Middle frontal gyrus (tissue), 1 donor: ENCODE data around the gene ZBTB42.

Source experiments
- DNase-seq: peaks from one replicate; pipeline ENCODE4 v3.0.0-alpha.2; 2015; ENCODE audit warnings: low spot score; ENCODE audit errors: extremely low spot score

ZBTB42 gene

DNA sequence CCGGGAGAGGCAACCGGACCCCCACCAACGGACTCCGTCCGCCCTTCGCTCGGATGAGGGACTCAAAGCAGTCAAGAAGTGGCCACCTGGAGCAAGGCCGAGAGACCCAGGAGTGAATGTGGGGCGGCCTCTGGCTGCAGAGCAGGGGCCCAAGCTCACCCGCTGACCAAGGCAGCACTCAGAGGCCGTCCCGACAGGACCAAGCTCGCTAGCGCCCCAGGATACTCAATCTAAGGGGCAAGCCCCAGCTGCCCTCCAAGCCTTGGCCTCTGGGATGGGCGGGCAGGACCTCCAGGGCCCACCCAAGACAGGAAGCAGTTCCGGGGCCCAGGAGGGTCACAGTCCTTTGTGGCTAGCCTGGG lies 6.3 kb upstream of the ZBTB42 start:
- DNase-seq, result no peak

GRCh38 chr14:104794993-104795780 lies 5.7 kb upstream of the ZBTB42 start, which contains the start of gene AKT1:
Gene AKT1, minus strand, starts transcription at chr14:104795748. Its CDS starts 3,105 bp downstream, at chr14:104792643.
- no peak for DNase-seq

DNA sequence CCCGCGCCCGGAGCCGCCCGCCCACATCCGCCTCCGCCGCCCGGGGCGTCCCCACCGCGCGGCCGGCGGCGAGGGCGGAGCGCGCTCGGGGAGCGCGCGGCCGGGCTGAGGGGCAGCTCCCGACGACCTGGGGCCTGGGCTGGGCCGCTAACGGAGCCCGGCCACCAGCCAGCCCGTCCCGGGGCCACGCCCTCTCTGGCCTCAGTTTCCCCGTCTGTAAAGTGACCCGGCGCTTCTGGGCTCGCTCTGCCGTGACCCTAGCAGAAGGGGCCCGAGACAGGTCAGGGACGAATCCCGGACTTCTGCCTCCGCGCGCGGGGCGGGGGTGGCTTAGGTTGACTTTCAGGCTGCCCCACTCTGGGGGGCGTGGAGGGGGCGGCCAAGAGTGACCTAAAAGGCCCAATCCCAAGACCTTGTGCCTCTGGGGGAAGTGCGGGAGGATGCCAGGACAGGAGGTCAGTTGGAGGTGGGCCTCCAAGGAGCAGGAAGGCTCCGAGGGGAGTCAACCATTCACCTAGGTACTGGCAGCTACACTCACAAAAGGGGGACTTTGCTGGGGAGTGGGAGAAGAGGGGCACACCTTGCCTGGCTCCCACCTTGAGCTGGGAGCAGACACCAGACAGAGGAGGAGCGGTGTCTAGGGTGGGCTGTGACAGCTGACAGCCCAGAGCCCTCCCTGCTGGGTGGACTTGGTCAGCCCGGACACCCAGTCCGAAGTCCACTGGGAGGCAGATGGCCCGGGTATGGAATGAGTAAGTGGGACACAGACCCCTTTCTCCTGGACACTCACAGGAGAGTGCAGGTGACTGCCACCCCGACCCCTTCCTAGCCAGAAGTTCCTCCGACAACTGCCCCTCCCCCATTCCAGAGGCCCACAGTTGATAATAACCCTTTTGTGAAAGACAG lies 4.9 kb upstream of the ZBTB42 start:
- no peak for DNase-seq

DNA sequence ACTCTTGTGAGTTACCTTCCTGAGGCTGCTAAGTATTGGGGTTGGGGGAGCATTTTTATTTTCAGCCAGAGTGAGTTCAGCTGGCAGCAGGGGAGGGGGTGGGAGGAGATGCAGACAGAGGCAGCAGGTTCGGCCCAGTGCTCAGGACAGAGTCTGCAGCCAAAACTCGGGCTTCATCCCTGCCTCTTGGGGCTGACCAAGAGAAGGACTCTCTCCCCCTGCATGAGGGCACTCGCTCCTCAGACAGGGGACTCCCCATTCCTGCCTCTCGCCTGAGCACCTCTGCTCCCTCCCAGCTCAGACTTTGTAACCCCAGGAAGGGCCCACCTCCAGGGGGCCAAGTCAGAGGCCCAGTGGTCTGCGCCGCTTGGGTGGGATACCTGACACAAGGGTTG lies 4.2 kb upstream of the ZBTB42 start:
- no peak for DNase-seq

DNA sequence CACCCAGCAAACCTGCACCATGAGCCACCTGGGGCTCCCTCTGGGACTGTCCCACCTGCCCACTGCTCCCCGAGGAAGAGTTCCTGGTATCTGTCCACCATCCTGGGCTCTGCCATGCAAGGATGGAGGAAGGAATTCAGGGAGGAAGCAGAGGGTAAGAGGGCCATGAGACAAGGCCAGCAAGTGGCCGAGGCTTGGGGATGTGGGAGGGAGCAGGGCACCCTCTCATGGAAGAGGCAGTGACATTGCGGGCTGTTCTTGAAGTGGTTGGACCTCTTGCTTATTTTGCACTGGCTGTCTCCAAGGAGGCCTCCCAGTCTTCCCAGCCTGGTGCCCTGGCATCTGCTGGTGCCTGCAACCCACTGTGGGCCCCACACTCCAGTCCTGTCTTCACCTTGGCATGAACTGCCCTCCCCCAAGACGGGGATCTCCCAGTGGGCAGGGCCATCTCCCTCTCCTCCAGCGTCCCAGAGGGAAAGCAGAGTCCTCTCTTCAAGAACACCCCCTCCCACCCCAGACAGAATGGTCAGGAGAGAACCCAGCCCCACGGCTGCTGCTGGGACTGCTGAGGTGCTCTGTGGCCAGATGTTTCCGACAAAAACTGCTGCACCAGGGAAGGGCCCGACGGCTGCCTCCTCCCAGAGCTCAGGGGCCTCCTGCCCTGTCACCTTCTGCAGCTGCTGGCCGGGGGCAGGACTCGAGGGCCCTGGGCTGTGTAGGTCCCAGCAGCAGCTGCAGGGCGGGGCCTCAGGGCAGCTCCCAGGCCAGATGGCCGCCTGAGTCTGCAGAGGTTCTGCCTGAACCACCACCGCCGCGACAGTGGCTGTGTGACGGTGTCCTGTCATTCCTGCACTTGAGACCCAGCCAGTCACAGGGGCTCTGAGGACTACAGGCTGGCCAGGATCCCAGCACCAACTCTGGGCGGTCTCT lies 3.5 kb upstream of the ZBTB42 start:
- no peak for DNase-seq

GRCh38 chr14:104798300-104799243 lies 2.3 kb upstream of the ZBTB42 start:
- DNase-seq, result no peak

DNA sequence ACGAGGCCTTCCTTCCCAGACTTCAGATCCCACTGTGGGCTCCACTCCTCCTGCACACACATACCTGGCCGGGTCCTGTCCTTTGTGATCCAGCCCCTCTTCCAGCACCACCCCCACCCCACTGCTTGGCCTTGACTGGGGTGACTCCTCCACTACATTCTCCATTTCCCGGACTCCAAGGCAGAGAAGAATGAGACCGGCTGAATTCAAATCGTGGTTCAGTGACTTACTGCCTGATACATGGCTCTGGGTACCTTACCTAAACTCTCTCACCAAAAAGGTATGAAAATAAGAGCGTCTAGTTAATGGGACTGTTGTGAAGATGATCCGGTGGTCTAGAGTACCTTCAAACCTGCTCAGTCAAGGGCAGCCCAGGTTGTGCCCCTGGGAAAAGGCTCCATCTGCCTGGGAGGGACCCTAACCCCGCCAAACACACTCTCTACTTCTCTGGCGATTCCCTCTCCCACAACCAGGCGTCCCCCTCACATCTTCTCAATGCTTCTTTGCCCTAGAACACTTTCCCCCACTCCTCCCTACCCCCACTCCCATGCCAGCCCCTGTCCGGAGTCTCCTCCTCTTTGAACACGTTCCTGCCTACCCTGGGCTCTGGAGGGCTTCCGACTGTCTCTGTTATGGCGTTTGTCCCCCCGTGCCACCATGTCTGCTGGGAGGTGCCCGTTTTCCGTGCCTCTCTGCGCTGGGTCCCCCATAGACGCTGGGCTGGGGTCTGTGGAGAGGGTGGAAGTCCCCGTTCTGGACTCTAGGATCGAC lies 1.5 kb upstream of the ZBTB42 start:
- no peak for DNase-seq

- DNase-seq, result no peak
Observed at GRCh38 chr14:104800015-104800770, 708 bp upstream of the ZBTB42 start.

GRCh38 chr14:104801520-104802393 lies 856 bp downstream of the ZBTB42 start:
- no peak for DNase-seq

- DNase-seq, result no peak
Observed at GRCh38 chr14:104802394-104803184, 1.7 kb downstream of the ZBTB42 start.

DNA sequence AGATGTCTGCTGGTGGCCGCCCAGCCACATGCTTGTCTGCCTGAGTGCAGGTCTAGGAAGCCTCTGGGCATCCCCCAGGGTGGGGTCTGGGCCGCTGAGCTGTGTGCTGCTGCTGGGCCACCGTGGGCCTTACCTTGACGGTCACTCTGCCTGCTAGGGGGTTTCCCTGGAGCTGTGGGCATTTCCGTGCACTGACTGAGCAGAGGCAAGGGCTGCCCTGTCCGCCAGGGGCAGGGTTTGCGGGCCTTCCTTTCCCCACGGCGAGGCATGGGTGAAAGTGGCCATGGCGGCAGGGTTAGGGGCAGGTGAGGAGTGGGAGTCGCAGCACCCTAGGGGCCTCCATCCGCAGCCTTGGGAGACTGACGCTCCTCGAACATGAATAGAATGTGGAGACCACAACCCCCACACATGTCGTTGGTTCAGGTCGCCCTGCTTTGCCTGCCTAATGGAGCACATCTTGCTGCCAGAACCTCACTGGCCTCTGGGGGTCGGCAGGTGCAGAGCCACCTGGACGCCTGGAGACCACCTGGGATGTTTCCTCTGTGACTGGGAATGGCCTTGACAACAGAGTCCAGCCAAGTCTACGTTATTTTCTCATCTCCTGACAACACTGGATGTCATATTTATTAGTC lies 2.5 kb downstream of the ZBTB42 start:
- DNase-seq, result no peak

- no peak for DNase-seq
Observed at GRCh38 chr14:104803912-104804410, 3.1 kb downstream of the ZBTB42 start.

GRCh38 chr14:104804481-104805325 lies 3.8 kb downstream of the ZBTB42 start:
- no peak for DNase-seq

DNA sequence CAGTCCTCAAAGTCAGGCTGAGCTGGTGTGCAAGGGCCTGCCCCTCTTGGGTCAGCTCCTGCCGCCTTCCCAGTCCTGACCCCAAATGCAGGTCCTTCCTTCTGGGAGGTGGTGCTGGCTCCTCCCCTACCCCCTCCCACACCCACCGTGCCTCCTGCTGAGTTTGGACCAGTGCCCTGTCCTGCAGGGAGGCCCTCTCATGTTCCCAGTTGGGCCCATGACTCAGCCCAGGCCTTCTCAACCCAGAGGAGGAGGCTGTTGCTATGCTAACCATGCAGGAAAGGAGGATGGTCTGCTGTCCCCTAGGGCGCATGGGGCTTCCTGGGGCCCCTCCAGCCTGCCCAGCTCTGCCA lies 4.4 kb downstream of the ZBTB42 start:
- DNase-seq, result no peak

DNA sequence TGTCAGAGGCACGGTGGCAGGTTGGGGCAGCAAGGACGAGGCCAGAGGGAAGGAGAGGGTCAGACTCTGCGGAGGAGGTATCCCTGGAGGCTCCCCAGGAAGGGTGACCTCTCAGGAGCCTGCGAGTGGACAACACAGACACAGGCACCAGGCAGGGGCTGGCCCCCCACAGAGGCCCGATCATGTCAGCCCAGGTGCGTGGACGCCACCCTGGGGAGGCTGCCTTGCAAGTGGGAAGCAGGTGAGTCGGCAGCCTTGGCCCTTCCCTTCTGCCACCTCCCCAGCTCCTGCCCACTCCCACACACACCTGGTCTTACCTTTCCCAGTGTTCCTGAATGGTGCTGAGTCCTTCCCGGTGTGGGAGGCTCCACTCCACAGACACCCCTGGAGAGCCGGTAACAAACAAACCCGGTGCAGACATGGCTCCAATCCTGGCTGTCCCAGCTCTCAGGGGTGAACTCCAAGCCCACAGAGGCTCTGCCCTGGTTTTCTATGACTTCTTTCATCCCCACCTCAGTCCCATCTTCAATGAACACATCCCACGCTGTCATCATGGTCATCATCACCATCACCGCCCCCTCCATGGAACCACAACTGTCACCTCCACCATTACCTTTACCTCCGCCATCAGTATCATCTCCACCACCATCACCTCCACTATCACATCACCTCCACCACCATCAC lies 5.2 kb downstream of the ZBTB42 start:
- no peak for DNase-seq
